ENCODE measurements around the gene MPP3. TPM values are rescaled to one million over a fixed set of nuclear protein-coding genes. Genes with fewer than 3 reads are reported as not detected.

The MPP3 gene
- total RNA-seq, 1 experiment from 2014 or later = 19.9 TPM

DNA sequence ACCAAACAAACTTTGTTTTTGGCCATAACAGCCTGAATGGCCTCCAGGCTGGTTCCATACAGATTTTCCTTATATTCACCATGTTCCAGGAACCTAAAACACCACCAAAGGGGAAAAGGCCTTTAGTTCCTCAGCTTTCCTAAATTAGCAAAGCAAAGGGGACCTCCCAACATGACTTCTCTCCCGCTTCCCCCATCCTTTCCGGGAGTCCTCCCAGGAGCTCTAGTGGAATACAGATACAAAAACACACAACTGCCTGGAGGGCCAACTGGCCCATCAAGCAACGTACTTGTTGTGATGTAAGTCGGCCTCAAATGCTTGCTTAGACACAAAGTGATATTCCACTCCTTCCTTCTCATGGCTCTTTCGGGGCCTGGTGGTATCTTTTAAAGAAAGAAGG, 22.1 kb downstream of the MPP3 start:
- TF ChIP-seq, protein P1, sequence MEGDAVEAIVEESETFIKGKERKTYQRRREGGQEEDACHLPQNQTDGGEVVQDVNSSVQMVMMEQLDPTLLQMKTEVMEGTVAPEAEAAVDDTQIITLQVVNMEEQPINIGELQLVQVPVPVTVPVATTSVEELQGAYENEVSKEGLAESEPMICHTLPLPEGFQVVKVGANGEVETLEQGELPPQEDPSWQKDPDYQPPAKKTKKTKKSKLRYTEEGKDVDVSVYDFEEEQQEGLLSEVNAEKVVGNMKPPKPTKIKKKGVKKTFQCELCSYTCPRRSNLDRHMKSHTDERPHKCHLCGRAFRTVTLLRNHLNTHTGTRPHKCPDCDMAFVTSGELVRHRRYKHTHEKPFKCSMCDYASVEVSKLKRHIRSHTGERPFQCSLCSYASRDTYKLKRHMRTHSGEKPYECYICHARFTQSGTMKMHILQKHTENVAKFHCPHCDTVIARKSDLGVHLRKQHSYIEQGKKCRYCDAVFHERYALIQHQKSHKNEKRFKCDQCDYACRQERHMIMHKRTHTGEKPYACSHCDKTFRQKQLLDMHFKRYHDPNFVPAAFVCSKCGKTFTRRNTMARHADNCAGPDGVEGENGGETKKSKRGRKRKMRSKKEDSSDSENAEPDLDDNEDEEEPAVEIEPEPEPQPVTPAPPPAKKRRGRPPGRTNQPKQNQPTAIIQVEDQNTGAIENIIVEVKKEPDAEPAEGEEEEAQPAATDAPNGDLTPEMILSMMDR (IDR thresholded peaks at IDR 0.05; ENCODE audit: unreplicated experiment) = no peak
- intact Hi-C loops (cut with micrococcal nuclease; ENCODE audit: unreplicated experiment) = no loop called here
- DNase-seq = no peak
- H3K27me3 Mint-ChIP-seq (ENCODE audit: unreplicated experiment) = no peaks in the 10 kb centered on the region
- H3K36me3 Mint-ChIP-seq (ENCODE audit: insufficient read depth, unreplicated experiment) = peaks cover 18% of the 10 kb centered on the region
- no peak overlapping the region for H3K27ac Mint-ChIP-seq (ENCODE audit: unreplicated experiment)
- no TSS peak for BruUV-seq (replicated peaks)
- H3K4me1 Mint-ChIP-seq (ENCODE audit: low read depth, unreplicated experiment) = peaks cover 9% of the 10 kb centered on the region
- no peak overlapping the region for H3K4me3 Mint-ChIP-seq (ENCODE audit: low read depth, unreplicated experiment)
- H3K9me3 Mint-ChIP-seq (ENCODE audit: low read depth, unreplicated experiment) = no peaks in the 10 kb centered on the region
- CTCF ChIA-PET = no interaction called here

DNA sequence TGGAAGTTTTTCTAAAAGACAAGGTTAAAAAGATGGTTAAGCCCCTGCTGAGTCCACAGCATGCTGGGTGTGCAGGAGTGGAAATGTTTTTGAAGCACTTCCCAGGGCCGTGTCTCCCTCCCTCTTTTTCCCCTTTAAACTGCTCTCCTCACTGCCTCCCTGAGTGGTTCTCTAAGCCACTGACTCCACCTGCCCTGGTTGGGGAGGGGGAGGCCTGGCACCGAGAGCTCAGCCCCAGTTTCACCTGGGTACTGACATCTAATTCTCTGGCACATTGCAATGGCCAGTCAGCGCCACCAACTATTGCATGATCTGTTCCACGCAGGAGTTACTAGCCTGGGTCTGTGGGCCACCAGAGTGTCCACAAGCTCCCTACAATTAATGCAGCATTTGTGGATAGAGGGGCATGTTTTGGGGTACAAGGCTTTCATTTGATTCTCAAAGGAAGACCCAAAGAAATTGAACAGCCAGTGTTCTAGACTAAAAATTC, 22.7 kb downstream of the MPP3 start:
- Mint-ChIP-seq H3K27me3 (ENCODE audit: unreplicated experiment) (no peaks in the 10 kb centered on the region), H3K36me3 (ENCODE audit: insufficient read depth, unreplicated experiment) (peaks cover 16% of the 10 kb centered on the region), H3K27ac (ENCODE audit: unreplicated experiment) (no peak overlapping the region), H3K4me1 (ENCODE audit: low read depth, unreplicated experiment) (peaks cover 9% of the 10 kb centered on the region), H3K9me3 (ENCODE audit: low read depth, unreplicated experiment) (no peaks in the 10 kb centered on the region), H3K4me3 (ENCODE audit: low read depth, unreplicated experiment) (no peak overlapping the region)
- BruUV-seq (replicated peaks) = no TSS peak
- intact Hi-C loops (cut with micrococcal nuclease; ENCODE audit: unreplicated experiment) = no loop called here
- DNase-seq = no peak
- CTCF ChIA-PET = interaction anchor here (0.6 kb wide), 1 partner anchor 32 kb away, joined by 5 read pairs; no protein-coding TSS in a partner anchor
- TF ChIP-seq, protein P1 (IDR thresholded peaks at IDR 0.05; ENCODE audit: unreplicated experiment) = no peak

DNA sequence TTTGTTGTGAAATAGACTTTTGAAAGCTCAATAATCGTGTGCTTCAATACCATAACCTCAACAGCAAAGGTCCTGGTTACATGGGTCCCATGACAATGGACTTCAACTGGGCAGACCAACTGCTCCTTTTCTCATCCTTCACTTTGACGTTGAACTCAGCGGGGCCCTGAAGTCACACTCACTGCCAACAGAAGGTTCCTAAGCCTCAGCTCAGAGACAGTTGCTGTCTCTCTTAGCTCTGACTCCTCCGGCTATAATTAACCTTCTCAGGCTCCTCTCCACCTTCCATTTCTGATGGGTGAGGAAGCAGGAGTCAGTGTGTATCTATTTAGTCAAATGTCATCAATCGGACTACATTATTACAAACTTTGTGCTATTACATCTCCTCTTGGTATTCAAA, 23.8 kb downstream of the MPP3 start:
- Mint-ChIP-seq H3K27me3 (ENCODE audit: unreplicated experiment) (no peaks in the 10 kb centered on the region), H3K4me3 (ENCODE audit: low read depth, unreplicated experiment) (no peak overlapping the region), H3K4me1 (ENCODE audit: low read depth, unreplicated experiment) (no peaks in the 10 kb centered on the region), H3K9me3 (ENCODE audit: low read depth, unreplicated experiment) (no peaks in the 10 kb centered on the region), H3K27ac (ENCODE audit: unreplicated experiment) (no peak overlapping the region), H3K36me3 (ENCODE audit: insufficient read depth, unreplicated experiment) (peaks cover 11% of the 10 kb centered on the region)
- CTCF ChIA-PET = no interaction called here
- TF ChIP-seq, protein P1 (IDR thresholded peaks at IDR 0.05; ENCODE audit: unreplicated experiment) = no peak
- intact Hi-C loops (cut with micrococcal nuclease; ENCODE audit: unreplicated experiment) = no loop called here
- no peak for DNase-seq
- BruUV-seq (replicated peaks) = no TSS peak

DNA sequence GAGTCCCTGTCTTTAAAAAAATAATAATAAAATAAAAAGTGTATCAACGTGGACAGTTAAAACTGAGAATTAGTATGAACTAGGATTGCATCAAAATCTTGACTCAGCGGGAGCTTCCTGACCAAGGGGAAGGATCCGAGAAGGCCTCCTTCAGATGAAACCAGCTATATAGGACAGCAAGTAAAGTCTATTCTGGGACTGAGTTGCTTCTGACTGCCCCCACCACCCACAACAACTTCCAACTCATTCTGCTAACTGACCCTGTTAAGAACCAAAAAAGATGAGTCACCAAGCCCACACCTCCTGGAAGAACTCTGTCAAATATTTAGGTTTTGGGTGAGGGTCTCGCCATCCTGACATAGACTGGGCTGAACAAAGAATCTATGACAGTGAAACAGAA, 24.9 kb downstream of the MPP3 start:
- H3K27ac Mint-ChIP-seq (ENCODE audit: unreplicated experiment) = no peak overlapping the region
- BruUV-seq (replicated peaks) = no TSS peak
- TF ChIP-seq, protein P1 (IDR thresholded peaks at IDR 0.05; ENCODE audit: unreplicated experiment) = no peak
- H3K9me3 Mint-ChIP-seq (ENCODE audit: low read depth, unreplicated experiment) = no peaks in the 10 kb centered on the region
- no peak for DNase-seq
- peaks cover 7% of the 10 kb centered on the region for H3K36me3 Mint-ChIP-seq (ENCODE audit: insufficient read depth, unreplicated experiment)
- H3K4me3 Mint-ChIP-seq (ENCODE audit: low read depth, unreplicated experiment) = no peak overlapping the region
- intact Hi-C loops (cut with micrococcal nuclease; ENCODE audit: unreplicated experiment) = no loop called here
- no peaks in the 10 kb centered on the region for H3K4me1 Mint-ChIP-seq (ENCODE audit: low read depth, unreplicated experiment)
- CTCF ChIA-PET = no interaction called here
- no peaks in the 10 kb centered on the region for H3K27me3 Mint-ChIP-seq (ENCODE audit: unreplicated experiment)

Data from Calu3 (cell line).